Measurements from ENCODE around the gene POLR2C.

DNA sequence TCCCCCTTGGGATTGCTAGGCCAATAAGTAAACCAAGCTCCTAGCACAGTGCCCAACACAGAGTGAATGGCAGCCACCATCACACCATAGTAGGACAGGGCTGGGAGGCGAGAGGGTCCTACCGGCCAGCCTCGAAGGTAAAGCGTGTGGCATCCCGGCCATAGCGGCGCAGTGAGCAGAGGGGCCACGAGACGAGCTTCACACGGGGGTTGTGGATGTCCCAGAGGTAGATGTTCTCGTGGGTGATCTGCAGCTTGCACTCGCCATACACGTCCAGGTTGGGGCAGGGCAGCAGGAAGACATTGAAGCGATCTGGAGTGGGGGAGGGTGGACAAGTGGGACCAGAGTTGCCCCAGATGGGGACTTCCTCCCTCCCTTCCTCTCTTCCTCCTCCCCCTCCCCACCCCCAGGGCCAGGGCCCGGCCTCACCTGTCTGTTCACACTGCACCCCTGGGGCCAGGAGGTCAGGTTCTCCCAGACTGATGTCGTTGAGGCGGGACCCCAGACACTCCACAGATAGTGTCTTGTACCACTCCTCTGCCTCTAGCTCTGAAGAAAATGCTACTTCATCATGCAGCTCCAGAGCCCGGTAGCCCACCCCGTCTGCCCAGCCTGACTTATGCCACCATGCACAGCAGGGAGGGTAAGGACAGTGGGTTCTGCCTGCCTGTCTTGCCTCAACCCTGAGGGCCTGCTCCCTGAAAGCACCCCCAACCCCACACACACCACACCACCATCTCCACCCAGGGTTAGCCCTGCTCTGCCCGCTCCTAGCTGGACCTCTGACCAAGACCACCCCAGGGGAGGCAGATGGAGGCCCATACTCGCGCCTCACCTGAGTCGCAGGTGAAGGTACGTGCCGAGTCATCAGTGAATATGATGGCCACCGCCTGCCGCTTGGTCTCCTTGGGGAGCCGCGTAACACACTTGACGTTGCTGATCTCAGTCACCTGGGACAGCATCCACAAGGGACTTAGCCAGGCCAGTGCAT is 12.5 kb downstream of the POLR2C start:
- TF ChIP-seq, protein P1, sequence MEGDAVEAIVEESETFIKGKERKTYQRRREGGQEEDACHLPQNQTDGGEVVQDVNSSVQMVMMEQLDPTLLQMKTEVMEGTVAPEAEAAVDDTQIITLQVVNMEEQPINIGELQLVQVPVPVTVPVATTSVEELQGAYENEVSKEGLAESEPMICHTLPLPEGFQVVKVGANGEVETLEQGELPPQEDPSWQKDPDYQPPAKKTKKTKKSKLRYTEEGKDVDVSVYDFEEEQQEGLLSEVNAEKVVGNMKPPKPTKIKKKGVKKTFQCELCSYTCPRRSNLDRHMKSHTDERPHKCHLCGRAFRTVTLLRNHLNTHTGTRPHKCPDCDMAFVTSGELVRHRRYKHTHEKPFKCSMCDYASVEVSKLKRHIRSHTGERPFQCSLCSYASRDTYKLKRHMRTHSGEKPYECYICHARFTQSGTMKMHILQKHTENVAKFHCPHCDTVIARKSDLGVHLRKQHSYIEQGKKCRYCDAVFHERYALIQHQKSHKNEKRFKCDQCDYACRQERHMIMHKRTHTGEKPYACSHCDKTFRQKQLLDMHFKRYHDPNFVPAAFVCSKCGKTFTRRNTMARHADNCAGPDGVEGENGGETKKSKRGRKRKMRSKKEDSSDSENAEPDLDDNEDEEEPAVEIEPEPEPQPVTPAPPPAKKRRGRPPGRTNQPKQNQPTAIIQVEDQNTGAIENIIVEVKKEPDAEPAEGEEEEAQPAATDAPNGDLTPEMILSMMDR (IDR thresholded peaks at IDR 0.05) = no peak
- TF ChIP-seq POLR2A (IDR thresholded peaks at IDR 0.05) (no peak), POLR2AphosphoS5 (IDR thresholded peaks at IDR 0.05) (no peak)
